8988T (cell line): ENCODE data around the gene USE1.

Source experiments
- DNase-seq: peaks from one replicate; pipeline ENCODE4 v3.0.0; 2011

Gene USE1

DNA sequence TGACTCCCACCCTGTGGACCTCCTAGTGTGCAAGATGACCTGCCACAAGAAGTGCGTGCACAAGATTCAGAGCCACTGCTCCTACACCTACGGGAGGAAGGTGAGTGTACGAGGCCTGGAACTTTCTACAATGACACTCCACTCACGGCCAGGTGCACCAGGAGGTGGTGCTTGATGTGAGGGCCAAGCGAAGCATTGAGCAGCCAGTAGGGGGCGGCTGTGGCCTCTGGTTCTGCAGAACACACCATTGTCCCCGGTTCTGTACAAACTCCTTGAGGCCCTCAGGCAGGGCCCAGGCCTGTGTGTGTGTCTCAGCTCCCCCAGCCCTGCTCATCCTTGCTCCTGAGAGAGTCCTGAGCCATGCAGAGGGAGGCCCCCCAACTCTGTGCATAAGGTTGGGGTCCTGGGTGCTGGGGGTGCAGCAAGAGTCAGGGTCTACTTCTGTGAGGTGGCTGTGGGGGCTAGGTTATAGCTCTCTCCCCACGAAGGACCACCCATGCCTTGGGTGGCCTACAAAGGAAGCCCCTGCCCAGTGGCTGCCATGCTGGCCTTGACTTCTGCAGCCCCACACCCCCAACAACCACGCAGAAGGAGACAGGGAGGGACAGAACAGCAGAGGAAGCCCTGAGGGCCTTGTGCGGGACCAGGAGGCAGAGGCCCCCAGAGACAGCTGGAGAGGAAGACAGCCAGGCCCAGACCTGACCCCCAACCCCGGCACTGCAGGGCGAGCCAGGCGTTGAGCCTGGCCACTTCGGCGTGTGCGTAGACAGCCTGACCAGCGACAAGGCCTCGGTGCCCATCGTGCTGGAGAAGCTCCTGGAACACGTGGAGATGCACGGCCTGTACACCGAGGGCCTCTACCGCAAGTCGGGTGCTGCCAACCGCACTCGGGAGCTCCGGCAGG is 9.7 kb upstream of the USE1 start:
- peak; percentile 90 for DNase-seq

GRCh38 chr19:17206736-17207581 is 8.2 kb upstream of the USE1 start:
- no peak for DNase-seq

DNA sequence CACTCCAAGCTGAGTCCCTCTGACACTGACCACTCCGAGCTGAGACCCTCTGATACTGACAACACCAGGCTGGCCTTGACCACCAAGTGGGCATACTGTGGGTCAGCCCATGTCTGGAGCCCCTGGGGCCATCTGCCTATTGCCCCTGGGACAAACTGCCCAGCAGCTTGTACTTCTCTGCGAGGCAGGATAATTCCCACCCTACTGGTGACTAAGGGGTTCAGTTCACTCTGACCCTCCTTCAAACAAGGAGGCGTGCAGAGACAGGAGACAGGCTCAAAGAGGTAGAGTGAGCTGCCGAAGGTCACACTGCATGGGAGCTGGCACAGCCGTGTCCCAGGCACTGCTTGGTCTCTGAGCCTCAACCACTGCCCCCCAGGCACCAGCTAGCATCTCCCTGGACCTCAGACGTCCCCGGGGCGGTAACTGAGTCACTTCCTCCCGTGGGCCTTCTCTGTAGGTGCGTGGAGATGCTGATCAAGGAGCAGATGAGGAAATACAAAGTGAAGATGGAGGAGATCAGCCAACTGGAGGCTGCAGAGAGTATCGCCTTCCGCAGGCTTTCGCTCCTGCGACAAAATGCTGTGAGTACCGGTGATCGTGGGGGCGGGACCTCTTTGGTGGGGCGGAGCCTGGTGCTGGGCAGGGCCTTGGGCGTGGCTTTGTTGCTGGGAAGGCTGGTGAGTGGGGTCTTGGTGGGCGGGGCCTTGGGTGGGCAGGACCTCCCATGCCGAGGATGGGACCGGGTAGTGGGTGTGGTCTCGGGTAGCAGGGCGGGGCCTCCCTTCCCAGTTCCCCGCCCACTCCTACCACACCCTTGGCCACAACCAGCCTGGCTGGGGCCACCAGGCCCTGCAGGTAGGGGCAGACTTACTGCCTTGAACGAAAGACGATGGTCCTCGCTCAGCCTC is 5.8 kb upstream of the USE1 start:
- DNase-seq: peak; percentile 91

DNA sequence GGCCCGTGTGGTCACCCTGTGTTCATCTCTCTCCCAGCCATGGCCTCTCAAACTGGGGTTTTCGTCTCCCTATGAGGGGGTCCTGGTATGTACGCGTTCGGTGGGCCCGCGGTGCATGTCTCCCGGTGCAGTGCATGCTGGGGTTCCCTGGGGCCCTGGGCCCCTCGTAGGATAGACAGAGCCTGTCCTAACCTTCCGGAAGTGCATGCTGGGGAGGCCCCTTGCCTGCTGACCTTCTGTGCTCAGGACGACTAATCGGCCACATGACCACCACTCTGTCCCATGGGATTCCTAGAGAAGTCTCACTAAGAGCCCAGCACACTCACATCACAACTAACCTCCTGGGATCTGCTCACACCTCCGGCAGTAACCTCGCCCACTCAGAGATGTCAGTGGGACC is 4.9 kb upstream of the USE1 start:
- DNase-seq: no peak

DNA sequence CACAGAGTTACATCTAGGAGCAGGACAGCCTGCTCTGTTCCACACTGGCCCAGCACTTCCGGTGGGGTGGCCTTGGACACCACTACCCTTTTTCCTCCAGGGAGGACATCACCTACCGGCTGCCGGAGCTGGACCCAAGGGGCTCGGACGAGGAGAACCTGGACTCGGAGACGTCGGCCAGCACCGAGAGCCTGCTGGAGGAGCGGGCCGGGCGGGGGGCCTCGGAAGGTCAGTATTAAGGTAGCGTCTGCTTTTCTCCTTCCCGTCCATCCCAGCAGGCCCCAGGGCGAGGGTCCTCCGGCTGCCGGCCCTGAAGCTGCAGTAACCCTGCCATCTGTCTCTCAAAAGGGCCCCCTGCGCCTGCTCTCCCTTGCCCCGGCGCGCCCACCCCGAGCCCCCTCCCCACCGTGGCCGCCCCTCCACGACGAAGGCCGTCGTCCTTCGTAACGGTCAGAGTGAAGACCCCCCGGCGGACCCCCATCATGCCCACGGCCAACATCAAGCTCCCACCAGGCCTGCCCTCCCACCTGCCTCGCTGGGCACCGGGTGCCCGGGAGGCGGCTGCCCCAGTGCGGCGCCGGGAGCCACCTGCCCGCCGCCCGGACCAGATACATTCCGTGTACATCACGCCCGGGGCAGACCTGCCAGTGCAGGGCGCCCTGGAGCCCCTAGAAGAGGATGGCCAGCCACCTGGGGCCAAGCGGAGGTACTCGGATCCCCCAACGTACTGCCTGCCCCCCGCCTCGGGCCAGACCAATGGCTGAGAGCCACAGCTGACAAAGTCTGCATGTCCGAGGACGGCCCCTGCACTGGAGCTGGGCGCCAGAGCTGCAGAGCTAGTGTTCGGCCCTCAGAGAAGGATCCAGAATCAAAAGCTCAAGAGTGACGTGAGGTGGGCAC is 3.4 kb upstream of the USE1 start:
- DNase-seq: no peak

DNA sequence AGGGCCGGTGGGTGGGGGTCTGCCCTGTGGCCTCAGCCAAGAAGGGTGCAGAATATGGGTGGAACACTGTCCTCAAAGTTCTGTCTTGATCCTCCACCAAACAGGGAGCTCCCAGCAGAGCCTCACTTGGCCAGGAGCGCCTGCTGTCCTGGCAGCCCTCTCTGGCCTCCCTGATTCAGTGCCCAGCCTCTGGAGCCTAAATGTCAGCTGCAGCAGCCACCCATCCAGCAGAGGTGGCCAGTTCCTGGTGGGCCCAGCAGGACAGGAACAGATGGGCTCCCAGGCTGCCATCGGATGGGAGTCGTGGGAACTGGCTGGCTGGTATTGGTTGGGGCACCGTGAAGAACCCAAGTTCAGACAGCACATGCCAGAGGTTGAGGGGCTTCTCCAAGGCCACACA is 1.8 kb upstream of the USE1 start:
- DNase-seq: no peak

- DNase-seq: no peak
Observed at GRCh38 chr19:17214508-17215126, 540 bp upstream of the USE1 start.

DNA sequence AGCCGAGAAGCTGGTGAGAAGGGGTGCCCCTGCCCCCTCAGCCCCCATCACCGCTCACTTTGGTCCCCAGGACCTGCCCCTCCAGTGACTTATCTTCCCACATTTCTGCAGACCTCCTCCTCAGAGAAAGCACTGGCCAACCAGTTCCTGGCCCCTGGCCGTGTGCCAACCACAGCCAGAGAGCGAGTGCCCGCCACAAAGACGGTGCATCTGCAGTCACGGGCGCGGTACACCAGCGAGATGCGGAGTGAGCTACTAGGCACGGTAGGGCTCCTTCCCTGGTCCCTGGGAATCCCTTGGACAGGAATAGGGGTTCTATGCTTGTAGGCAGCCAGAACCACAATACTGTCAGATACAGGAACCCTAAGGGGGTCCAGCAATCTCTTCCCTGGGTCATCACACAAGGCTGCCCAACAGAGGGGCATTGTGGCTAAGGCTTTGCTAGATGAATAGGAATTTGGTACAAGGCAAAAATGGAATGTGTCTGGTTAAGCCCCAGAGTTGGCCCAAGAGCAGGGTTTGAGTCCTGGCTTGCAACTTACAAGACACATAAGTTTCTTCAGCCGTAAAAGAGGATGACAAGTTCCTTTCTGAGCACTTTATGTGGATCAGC is 1.0 kb downstream of the USE1 start:
- DNase-seq: no peak

GRCh38 chr19:17219286-17219685 is 4.1 kb downstream of the USE1 start:
- no peak for DNase-seq

DNA sequence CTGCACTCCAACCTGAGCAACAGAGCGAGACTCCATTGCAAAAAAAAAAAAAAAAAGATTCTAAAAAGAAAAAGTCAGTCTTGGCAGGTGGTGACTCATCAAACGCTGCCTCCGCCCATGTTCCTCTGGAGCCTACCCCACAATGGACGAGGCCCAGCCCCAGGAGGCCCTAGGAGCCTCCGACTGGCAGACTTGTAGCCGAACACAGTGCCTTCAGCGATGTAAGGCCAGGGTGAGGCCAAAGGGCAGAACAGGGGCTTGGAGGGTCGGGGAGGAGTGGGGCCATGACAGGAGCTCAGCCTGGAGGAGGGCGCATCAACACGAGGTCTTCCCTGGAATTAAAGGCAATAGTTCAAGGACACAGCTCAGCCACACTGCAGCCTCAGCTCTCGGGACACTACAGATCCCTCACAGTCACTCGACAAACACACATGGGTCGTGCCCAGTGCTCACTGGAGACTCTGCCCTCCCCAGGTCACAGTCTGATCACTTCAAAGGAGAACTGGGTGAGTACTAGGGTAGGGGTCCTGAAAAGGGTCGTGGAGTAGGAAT is 5.1 kb downstream of the USE1 start:
- DNase-seq: no peak

DNA sequence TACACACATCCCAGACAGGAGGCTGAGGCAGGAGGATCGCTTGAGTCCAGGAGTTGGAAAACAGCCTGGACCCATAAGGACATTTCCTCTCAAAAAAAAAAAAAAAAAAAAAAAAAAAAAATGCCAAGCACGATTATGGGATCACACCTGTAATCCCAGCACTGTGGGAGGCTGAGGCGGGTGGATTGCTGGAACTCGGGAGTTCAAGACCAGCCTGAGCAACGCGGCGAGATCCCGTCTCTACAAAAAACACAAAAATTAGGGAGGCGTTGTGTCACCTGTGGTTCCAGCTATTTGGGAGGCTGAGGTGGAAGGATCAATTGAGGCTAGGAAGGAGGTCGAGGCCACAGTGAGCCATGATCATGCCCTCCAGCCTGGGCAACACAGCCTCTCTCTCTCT is 9.9 kb downstream of the USE1 start:
- no peak for DNase-seq

DNA sequence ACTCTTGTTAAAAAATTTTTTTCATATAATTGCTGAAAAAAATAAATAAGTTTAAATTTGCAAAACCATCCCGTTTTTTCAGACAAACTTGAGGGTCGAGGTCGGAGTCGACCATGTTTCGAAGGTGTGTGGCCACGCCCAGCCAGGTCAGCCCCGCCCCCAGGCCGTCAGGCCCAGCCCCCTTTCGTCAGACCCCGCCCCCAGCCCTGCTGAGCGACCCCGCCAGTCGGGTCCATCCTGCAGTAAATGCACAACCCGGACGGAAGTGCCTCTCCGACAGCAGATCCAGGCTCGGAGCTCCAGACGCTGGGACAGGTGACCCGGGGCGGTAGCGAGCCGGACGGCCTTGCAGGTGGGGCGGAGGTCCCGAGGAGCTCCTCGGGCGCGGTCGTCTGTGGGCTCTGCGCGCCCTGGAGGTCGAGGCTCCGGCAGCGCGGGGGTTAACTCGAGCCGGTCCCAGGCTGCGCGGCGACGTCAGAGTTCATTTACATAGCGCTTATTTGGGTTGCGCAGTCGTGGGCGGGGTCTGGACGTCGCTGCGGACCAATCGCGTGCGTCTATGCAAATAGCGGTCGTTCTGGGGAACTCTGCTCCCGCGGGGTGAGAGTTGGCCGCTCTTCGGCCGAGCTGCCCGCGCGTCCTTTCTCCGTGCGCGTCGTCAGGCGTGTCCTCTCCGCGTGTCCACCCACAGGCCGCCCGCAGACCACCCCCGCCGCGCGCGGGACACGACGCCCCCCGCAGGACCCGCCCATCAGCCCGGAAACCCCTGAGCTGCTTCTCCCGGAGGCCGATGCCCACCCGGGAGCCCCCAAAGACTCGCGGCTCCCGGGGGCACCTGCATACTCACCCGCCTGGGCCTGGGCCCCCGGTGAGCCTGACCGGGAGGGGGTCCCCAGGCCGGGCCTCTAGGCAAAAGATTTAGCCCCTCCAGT is 11.1 kb downstream of the USE1 start, which contains the start of gene OCEL1:
TSS of gene OCEL1 (plus strand) at position 225 of the 932 bp plus-strand sequence. CDS start at position 247, 22 bp downstream.
- DNase-seq: peak; percentile 75

DNA sequence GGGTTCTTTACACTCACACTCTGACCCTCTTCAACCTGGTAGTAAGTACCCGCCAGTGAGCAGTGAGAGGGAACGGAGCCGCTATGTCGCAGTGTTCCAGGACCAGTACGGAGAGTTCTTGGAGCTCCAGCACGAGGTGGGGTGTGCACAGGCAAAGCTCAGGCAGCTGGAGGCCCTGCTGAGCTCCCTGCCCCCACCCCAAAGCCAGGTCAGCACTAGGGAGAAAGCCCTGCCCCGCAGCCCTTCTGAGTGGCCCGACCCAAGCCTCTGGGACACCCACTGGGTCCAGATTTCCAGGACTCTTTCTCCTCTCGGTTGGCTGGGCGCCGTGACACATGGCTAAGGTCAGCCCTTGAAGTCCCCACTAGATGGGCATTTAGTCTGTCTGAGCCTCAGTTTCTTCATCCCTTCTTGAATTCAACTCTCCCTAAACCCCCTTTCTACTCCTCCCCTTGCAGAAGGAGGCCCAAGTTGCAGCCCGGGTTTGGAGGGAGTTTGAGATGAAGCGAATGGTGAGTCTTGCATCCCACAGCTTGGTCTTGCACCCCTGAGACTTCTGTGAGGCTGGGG is 12.7 kb downstream of the USE1 start:
- no peak for DNase-seq

- DNase-seq: no peak
Observed at GRCh38 chr19:17229890-17230289, 14.7 kb downstream of the USE1 start.

DNA sequence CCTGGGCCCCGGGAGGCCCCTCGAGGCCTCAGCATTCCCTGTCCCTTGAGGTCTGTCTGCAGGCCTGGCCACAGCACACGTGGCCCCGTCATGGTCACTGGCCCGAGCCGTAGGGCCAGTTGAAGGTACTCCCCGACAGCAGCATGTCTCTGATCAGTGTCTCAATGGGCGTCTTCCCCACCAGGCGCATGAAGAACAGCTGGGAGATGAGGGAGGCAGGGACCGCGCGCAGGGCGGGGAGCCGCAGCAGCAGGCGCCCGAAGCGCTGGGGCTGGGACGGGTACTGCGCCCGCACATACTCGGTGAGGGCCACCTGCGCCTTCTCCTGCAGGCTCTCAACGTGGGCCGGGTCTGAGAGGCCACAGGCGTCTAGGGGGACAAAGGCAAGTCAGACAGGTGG is 17.1 kb downstream of the USE1 start:
- no peak for DNase-seq

- peak; percentile 68 for DNase-seq
Observed at GRCh38 chr19:17234911-17235299, 19.7 kb downstream of the USE1 start.

DNA sequence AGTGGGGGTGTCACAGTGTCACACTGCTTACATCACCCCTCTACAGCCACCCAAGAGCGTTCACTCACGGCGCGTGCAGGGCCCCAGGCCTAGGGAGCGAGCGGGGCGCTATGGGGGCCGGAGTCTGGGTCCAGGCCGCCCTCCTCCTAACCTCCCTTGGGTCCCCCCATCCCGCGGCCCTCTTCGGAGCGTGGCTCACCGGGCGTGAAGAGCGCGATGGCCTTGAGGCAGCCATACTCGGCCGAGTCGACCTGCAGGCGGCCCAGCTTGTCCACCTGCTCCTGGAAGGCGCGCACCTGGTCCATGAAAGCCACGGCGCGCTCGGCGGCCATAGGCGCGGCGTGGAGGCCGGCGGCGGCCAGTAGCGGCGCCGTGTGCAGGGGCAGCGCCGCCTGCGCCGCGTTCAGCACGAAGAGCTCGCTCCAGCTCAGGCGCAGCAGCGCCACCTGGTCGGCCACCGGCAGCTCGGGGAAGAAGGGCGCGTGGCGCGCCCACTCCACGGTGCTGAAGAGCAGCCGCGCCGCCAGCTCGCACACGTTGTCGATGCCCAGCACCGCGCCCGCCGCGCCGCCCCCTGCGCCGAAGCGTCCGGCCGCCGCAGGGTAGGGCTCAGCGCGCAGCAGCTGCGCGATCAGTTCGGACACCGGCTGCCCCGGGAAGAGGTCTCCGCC is 20.3 kb downstream of the USE1 start:
- DNase-seq: no peak
